Activated CD4-positive, alpha-beta T cell treated with anti-CD3 and anti-CD28 coated beads for 4 hours (primary cell): ENCODE data around the gene TRPM2.

Experiments used
- DNase-seq, 2 donors: peaks; one replicate each; pipeline ENCODE4 v3.0.0-alpha.2; 2020

Gene TRPM2

DNA sequence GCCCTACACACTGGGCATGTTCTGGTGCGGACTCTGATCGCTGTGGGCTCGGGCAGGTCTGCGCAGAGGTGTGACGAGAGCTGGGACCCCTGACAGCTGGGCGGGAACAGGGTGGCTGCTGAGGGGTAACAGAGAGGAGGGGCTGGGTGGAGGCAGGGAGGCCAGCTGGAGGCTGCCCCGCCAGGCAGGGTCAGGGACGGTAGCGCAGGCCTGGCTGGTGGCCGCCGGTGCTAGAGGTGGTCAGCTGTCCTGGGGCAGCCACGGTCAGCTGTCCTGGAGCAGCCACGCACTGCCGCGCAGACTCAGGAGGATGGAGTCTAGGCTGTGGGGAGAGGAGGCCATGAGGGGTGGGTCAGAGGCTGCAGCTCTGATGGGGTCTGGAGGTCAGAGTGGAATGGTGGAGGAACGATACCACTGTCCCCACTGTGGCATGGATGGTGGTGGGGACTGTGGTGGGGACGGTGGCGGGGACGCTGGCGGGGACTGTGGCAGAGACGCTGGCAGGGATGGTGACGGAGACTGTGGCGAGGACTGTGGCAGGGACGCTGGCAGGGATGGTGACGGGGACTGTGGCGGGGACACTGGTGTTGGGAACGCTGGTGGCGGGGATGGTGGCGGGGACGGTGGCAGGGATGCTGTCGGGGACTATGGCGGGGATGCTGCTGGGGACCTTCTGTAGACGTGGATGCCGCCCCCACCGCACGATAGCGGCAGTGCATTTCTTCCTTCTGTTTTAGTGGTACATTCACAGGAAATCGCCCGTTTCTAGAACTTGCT, 80.6 kb downstream of the TRPM2 start:
- DNase-seq: no peak

DNA sequence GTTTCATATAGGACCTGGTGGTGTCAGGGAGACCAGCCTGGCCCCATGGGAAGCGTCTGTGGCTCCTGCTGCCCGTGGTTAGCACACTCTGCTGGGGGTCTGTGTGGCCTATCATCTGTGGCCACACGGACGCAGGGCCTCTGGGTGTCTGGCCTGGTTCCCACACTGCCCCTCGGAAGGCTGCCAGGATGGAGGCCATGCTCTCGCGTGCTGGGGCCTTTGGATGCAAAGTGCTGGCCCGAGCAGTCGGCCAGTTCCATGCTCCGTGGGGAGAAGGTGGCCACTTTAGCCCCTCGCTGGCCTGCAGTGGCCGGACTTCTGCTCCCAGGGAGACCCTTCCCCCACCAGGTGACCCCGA, 81.1 kb downstream of the TRPM2 start:
- no peak for DNase-seq

- no peak for DNase-seq
Observed at GRCh38 chr21:44434936-44435635, 81.7 kb downstream of the TRPM2 start.

- DNase-seq: no peak
Observed at GRCh38 chr21:44436111-44436611, 82.7 kb downstream of the TRPM2 start.

- DNase-seq: no peak
Observed at GRCh38 chr21:44436958-44437357, 83.5 kb downstream of the TRPM2 start.

- DNase-seq: no peak
Observed at GRCh38 chr21:44437371-44437695, 83.9 kb downstream of the TRPM2 start.

- no peak for DNase-seq
Observed at GRCh38 chr21:44437696-44438431, 84.4 kb downstream of the TRPM2 start.

DNA sequence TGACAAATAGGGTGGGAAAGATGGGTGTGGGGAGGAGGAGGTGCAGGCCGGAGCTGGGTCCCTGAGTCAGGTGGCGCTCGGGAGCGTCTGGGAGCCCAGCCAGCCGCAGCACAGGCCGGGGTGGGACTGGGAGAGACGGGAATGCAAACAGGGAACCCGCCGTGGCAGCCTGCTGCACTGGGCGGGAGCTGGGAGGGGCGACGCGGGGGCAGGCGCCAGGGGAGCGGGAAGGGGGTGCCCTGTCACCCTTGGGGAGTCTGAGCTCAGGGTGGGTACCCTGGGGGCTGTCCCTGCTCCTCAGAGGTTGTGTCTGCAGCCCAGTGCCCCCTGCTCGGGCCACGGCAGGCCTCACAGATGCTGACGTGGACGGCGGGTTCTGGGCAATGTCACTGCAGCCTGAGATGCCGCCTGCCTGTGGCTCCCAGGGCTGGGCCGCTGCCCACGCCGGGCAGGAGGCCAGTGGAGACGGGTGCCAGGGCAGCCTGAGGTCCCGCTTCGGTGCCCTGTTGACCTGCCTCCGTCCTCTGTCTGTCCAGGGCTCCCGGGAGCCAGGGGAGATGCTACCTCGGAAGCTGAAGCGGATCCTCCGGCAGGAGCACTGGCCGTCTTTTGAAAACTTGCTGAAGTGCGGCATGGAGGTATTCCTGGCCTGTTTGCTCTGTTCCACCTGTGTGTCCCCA, 85.2 kb downstream of the TRPM2 start:
- DNase-seq: no peak

DNA sequence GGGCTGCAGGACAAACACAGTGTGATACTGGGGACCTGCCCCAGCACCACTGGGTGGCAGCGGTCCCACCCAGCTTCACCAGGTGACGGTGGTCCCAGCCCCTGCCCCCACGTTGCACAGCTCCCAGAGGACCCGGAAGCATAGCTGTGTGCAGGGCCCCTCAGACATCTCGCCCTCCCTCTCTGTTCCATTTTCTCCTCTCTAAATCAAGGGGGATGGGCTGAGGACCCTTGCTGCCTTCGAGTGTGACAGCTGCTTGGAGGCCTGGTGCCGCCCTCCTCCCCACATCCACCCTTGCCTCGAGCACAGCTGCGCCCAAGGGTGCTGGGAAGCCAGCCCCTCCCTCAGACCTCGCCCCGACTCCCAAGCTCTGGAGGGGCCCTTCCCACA, 85.8 kb downstream of the TRPM2 start:
- DNase-seq: no peak

DNA sequence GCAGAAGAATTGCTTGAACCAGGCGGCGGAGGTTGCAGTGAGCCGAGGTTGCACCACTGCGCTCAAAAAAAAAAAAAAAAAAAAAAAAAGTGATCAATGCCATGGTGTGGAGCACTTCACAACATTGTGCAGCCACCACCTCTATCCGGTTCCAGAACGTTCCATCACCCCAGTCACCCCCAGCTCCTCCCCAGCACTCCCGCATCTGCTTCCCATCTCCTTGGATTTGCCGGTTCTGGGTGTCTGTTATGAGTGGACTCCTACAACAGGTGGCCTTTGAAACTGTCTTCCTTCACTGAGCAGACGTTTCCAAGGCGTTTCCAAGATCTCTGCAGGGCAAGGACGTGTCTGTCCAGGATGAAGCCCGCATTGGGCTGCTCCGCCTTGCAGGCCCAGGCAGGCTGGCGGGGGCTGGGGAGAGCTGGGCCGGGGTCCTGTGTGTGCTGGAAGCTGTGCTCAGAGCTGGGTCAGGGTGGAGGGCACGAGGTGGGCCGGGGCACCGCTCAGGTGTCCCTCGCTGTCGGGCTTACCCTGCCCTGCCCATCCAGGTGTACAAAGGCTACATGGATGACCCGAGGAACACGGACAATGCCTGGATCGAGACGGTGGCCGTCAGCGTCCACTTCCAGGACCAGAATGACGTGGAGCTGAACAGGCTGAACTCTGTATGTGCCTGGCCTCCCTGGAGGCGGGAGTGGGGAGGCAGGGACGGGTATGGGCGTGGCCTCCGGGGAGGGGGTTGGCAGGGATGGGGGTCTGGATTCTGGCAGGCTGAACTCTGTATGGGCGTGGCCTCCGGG, 87.0 kb downstream of the TRPM2 start:
- no peak for DNase-seq

GRCh38 chr21:44441041-44441400, 87.6 kb downstream of the TRPM2 start:
- no peak for DNase-seq

DNA sequence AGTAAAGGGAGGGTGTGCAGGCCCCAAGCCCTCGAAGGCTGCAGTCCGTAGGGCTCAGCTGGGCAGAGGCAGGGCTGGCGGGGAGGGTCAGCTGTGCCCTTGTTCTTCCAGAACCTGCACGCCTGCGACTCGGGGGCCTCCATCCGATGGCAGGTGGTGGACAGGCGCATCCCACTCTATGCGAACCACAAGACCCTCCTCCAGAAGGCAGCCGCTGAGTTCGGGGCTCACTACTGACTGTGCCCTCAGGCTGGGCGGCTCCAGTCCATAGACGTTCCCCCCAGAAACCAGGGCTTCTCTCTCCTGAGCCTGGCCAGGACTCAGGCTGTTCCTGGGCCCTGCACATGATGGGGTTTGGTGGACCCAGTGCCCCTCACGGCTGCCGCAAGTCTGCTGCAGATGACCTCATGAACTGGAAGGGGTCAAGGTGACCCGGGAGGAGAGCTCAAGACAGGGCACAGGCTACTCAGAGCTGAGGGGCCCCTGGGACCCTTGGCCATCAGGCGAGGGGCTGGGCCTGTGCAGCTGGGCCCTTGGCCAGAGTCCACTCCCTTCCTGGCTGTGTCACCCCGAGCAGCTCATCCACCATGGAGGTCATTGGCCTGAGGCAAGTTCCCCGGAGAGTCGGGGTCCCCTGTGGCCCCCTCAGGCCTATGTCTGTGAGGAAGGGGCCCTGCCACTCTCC, 88.3 kb downstream of the TRPM2 start:
- no peak for DNase-seq

DNA sequence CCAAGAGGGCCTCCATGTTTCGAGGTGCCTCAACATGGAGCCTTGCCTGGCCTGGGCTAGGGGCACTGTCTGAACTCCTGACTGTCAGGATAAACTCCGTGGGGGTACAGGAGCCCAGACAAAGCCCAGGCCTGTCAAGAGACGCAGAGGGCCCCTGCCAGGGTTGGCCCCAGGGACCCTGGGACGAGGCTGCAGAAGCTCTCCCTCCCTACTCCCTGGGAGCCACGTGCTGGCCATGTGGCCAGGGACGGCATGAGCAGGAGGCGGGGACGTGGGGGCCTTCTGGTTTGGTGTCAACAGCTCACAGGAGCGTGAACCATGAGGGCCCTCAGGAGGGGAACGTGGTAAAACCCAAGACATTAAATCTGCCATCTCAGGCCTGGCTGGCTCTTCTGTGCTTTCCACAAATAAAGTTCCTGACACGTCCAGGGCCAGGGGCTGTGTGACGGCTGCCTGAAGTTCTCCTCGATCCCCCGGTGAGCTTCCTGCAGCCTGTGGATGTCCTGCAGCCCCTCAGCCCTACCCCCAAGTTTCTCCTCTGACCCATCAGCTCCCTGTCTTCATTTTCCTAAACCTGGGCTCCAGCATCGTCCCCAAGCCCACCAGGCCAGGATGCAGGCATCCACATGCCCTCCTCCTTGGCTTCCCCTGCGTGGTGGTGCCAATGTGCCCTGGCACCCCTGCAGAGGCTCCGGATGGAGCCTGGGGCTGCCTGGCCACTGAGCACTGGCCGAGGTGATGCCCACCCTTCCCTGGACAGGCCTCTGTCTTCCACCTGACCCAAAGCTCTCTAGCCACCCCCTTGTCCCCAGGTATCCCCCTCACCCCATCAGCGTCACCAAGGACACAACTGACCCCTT, 89.1 kb downstream of the TRPM2 start:
- no peak for DNase-seq

DNA sequence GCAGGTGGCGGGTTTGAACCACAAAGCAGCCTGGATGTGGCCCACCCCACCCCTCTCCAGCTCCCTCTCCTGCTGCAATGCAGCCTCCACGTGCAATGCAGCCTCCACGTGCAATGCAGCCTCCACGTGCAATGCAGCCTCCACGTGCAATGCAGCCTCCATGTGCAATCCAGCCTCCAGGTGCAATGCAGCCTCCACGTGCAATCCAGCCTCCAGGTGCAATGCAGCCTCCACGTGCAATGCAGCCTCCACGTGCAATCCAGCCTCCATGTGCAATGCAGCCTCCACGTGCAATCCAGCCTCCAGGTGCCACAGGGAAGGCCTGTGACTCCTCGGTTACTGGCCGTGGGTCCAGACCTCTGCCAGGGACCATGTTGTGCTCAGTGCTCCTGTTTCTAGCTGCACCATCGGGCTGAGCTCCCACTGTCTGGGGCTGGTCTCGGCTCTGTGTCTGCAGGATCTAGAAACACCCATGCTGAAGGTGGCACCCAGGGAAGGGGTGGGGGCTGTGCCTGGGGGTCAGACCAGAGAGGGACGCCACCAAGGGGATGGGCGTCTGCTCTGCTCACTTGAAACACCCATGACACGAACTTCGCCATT, 90.0 kb downstream of the TRPM2 start:
- no peak for DNase-seq

DNA sequence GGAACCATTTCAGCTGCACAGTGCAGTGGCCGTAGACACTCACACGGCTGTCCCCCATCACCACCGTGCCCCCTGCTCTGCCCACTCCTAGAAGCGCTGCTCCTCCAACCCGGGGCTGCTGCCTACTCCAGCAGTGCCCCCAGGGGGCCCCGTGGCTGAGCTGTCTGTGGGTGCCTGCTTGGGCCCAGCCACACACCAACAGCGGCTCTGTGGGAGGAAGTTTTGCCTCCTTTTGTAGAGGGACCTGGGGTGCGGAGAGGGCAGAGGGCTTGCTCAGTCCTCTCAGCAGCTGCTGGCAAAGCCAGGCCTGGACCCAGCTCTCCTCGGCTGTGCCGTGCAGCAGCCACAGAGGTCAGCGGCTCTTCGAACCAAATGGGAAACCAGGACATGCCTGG, 90.5 kb downstream of the TRPM2 start:
- DNase-seq: no peak

DNA sequence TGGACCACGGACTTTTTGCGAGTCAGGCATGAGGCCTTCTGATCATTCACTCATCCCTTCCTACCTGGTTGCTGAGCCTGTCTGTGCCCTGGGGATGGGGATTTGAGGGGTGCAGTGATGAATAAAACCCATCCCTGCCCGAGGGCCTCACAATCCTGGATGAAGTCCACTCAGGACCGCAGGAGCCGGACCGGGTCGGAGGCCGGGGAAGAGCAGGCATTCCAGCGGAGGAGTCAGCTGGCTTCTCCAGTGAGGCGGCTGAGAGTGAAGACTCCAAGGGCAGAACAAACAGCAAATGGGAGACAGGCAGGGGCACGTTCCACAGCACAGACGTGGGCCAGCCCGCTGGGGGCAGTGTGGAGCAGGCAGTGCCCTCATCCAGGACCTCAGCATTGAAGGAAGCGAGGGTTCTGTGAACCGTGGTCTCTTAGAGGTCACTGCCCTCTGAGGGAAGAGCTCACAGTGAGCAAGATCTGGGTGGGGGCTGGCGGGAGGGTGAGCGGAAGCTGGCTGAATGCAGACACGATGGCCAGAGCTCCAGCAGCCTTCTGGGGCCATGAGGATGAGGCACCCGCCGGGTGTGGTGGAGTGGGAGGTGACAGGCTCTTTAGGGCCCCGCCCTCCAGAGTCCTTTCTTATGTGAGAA, 91.0 kb downstream of the TRPM2 start:
- no peak for DNase-seq

GRCh38 chr21:44445145-44445812, 91.9 kb downstream of the TRPM2 start:
- DNase-seq: no peak

GRCh38 chr21:44448651-44449131, 95.3 kb downstream of the TRPM2 start:
- no peak for DNase-seq
